MM.1S (cell line): ENCODE measurements around the gene NACA2.

Experiments used
- DNase-seq: peaks from one replicate; pipeline ENCODE4 v3.0.0-alpha.2; 2015
- H2AFZ ChIP-seq: fragments of 300-600 bp; sonication (generic); 2 replicates; pipeline ENCODE4 v1.6.0; 2016; ENCODE audit warnings: antibody characterized with exemption, low read length
- H3F3A ChIP-seq: fragments of 300-600 bp; sonication (generic); 2 replicates; pipeline ENCODE4 v1.6.1; 2016; ENCODE audit warnings: mild to moderate bottlenecking, antibody characterized with exemption, low read length, moderate library complexity, mixed read lengths; ENCODE audit not compliant: insufficient read depth
- H3K27ac ChIP-seq: fragments of 300-600 bp; sonication (generic); 2 replicates; pipeline ENCODE4 v1.5.1; 2016; ENCODE audit warnings: mild to moderate bottlenecking, low read length
- H3K27me3 ChIP-seq: fragments of 300-600 bp; sonication (generic); replicated peaks from 2 replicates; pipeline ENCODE4 v1.6.0; 2016; ENCODE audit warnings: low read length; ENCODE audit not compliant: insufficient read depth
- H3K36me3 ChIP-seq: fragments of 300-600 bp; sonication (generic); replicated peaks from 2 replicates; pipeline ENCODE4 v1.6.1; 2016; ENCODE audit warnings: mild to moderate bottlenecking, low read length, mixed read lengths; ENCODE audit not compliant: insufficient read depth
- H3K4me1 ChIP-seq: fragments of 300-600 bp; sonication (generic); 2 replicates; pipeline ENCODE4 v1.6.1; 2016; ENCODE audit warnings: low read length, mixed read lengths
- H3K4me2 ChIP-seq: fragments of 300-600 bp; sonication (generic); 2 replicates; pipeline ENCODE4 v1.6.0; 2016; ENCODE audit warnings: low read depth, low read length
- H3K4me3 ChIP-seq: fragments of 300-600 bp; sonication (generic); 2 replicates; pipeline ENCODE4 v1.5.1; 2016; ENCODE audit warnings: low read length, mixed read lengths
- H3K79me2 ChIP-seq: fragments of 300-600 bp; sonication (generic); 2 replicates; pipeline ENCODE4 v1.6.1; 2016; ENCODE audit warnings: mixed run types, low read length, mixed read lengths
- H3K9ac ChIP-seq: fragments of 300-600 bp; sonication (generic); 2 replicates; pipeline ENCODE4 v1.6.1; 2016; ENCODE audit warnings: low read length, mixed read lengths
- H3K9me2 ChIP-seq: fragments of 300-600 bp; sonication (generic); replicated peaks from 2 replicates; pipeline ENCODE4 v1.6.1; 2016; ENCODE audit warnings: mild to moderate bottlenecking, low read length, mixed read lengths; ENCODE audit not compliant: insufficient read depth
- H3K9me3 ChIP-seq: fragments of 300-600 bp; sonication (generic); replicated peaks from 2 replicates; pipeline ENCODE4 v1.6.1; 2016; ENCODE audit warnings: mild to moderate bottlenecking, low read length, mixed read lengths; ENCODE audit not compliant: insufficient read depth
- H4K20me1 ChIP-seq: fragments of 300-600 bp; sonication (generic); 2 replicates; pipeline ENCODE4 v1.6.1; 2016; ENCODE audit warnings: mild to moderate bottlenecking, low read length, moderate library complexity, mixed read lengths; ENCODE audit not compliant: insufficient read depth
- EZH2 ChIP-seq: fragments of 300-600 bp; sonication (generic); optimal IDR thresholded peaks from 2 replicates; pipeline ENCODE3; 2017; ENCODE audit warnings: low read depth, mild to moderate bottlenecking, antibody characterized with exemption, low read length, mixed read lengths
- EZH2phosphoT487 ChIP-seq: fragments of 300-600 bp; sonication (generic); IDR thresholded peaks from 2 replicates; pipeline ENCODE4 v1.6.1; 2018; ENCODE audit warnings: antibody characterized with exemption, low read length
- TF ChIP-seq, protein P1 (sequence below): fragments of 300-600 bp; sonication (generic); IDR thresholded peaks from 2 replicates; pipeline ENCODE4 v1.5.1; 2016; ENCODE audit warnings: antibody characterized with exemption, low read length, mixed read lengths

NACA2 gene

GRCh38 chr17:61540874-61541273 is 50.1 kb downstream of the NACA2 start:
- Histone ChIP-seq H4K20me1 (no peaks in the 10 kb centered on the region), H3K9me3 (no peaks in the 10 kb centered on the region), H3K36me3 (no peaks in the 10 kb centered on the region), H3K27me3 (no peaks in the 10 kb centered on the region), H3K9me2 (no peaks in the 10 kb centered on the region), H3K27ac (no peak overlapping the region), H3F3A (no peaks in the 10 kb centered on the region), H3K4me1 (no peaks in the 10 kb centered on the region), H3K79me2 (no peaks in the 10 kb centered on the region), H3K4me2 (no peak overlapping the region), H3K9ac (no peak overlapping the region), H3K4me3 (no peak overlapping the region), H2AFZ (no peak overlapping the region)
- no peak for DNase-seq
- TF ChIP-seq, protein P1, sequence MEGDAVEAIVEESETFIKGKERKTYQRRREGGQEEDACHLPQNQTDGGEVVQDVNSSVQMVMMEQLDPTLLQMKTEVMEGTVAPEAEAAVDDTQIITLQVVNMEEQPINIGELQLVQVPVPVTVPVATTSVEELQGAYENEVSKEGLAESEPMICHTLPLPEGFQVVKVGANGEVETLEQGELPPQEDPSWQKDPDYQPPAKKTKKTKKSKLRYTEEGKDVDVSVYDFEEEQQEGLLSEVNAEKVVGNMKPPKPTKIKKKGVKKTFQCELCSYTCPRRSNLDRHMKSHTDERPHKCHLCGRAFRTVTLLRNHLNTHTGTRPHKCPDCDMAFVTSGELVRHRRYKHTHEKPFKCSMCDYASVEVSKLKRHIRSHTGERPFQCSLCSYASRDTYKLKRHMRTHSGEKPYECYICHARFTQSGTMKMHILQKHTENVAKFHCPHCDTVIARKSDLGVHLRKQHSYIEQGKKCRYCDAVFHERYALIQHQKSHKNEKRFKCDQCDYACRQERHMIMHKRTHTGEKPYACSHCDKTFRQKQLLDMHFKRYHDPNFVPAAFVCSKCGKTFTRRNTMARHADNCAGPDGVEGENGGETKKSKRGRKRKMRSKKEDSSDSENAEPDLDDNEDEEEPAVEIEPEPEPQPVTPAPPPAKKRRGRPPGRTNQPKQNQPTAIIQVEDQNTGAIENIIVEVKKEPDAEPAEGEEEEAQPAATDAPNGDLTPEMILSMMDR, result no peak
- TF ChIP-seq EZH2, result no peak
- no peak for TF ChIP-seq EZH2phosphoT487
